ENCODE data around the gene EPHX1.

GRCh38 chr1:225770561-225771248 is 39.2 kb upstream of the EPHX1 start:
- TF ChIP-seq POLR2A (IDR thresholded peaks at IDR 0.05; ENCODE audit: control extremely low read depth in 1 of 2, low read depth in 2 of 2, low read length in 2 of 2), result no peak
- TF ChIP-seq SUZ12 (IDR thresholded peaks at IDR 0.05; ENCODE audit: low read length), result no peak
- TF ChIP-seq CEBPB (IDR thresholded peaks at IDR 0.05; ENCODE audit: low read depth, low read length), result no peak
- no peak for TF ChIP-seq SIN3A (conservative IDR thresholded peaks at IDR 0.05 in 1 of 2, IDR thresholded peaks at IDR 0.05 in 1 of 2; ENCODE audit: low read depth in 1 of 2, low read length in 2 of 2)
- TF ChIP-seq CBX5 (IDR thresholded peaks at IDR 0.05; ENCODE audit: low read depth, low read length), result no peak
- peak; percentile 31 to 59 (median 51); a peak in 3 of 4 replicates for TF ChIP-seq CTCF (IDR thresholded peaks at IDR 0.05; ENCODE audit: control extremely low read depth in 1 of 3, insufficient read depth in 1 of 3, low read depth in 1 of 3, low read length in 3 of 3)
- TF ChIP-seq EP300 (IDR thresholded peaks at IDR 0.05; ENCODE audit: borderline replicate concordance in 1 of 2, low read depth in 2 of 2, low read length in 2 of 2), result no peak
